Astrocyte of the spinal cord (primary cell): ENCODE data around the gene ZNF366.

Experiments used
- DNase-seq: peaks from one replicate; pipeline ENCODE4 v3.0.0; 2011; ENCODE audit warnings: low read depth, low spot score
- H3K4me3 ChIP-seq: 2 replicates; pipeline ENCODE4 v1.5.1; 2011; ENCODE audit warnings: low read depth, mild to moderate bottlenecking, low read length, moderate library complexity
- CTCF ChIP-seq: IDR thresholded peaks from 2 replicates; pipeline ENCODE4 v1.5.1; 2012; ENCODE audit warnings: low read depth, mild to moderate bottlenecking, low read length, inconsistent platforms
- in situ Hi-C: cut with HindIII; loops from 2 replicates; pipeline ENCODE4 v1.10.0; 2017; ENCODE audit warnings: low sequenced_read_pairs

The ZNF366 gene

GRCh38 chr5:72550595-72550994, 43.4 kb upstream of the ZNF366 start:
- in situ Hi-C loops = no loop called here
- H3K4me3 ChIP-seq = no peak overlapping the region
- DNase-seq = no peak
- no peak for TF ChIP-seq CTCF

- TF ChIP-seq CTCF = no peak
- no peak overlapping the region for H3K4me3 ChIP-seq
- in situ Hi-C loops = no loop called here
- DNase-seq = no peak
Measured at GRCh38 chr5:72543811-72544210, 36.6 kb upstream of the ZNF366 start.

- in situ Hi-C loops = no loop called here
- H3K4me3 ChIP-seq = no peak overlapping the region
- no peak for TF ChIP-seq CTCF
- peak; percentile 92 for DNase-seq
Measured at GRCh38 chr5:72543365-72543764, 36.2 kb upstream of the ZNF366 start.

GRCh38 chr5:72542695-72543094, 35.5 kb upstream of the ZNF366 start:
- in situ Hi-C loops = no loop called here
- H3K4me3 ChIP-seq = no peak overlapping the region
- no peak for TF ChIP-seq CTCF
- no peak for DNase-seq

- no peak for DNase-seq
- no peak for TF ChIP-seq CTCF
- in situ Hi-C loops = no loop called here
- H3K4me3 ChIP-seq = no peak overlapping the region
Measured at GRCh38 chr5:72541501-72542225, 34.5 kb upstream of the ZNF366 start.

- DNase-seq = no peak
- no peak for TF ChIP-seq CTCF
- H3K4me3 ChIP-seq = no peak overlapping the region
- in situ Hi-C loops = no loop called here
Measured at GRCh38 chr5:72540759-72541438, 33.7 kb upstream of the ZNF366 start.
